DOHH2 (cell line): ENCODE results near the gene HERC4.

ENCODE experiments used
- CTCF ChIP-seq: fragments of 200-600 bp; sonication (generic); IDR thresholded peaks from one replicate; pipeline ENCODE4 v1.5.1; 2014; ENCODE audit warnings: antibody characterized with exemption, mild to moderate bottlenecking, low read depth, low read length; ENCODE audit not compliant: poor library complexity, severe bottlenecking
- EZH2phosphoT487 ChIP-seq: fragments of 200-600 bp; sonication (generic); IDR thresholded peaks from 2 replicates; pipeline ENCODE4 v1.6.1; 2017; ENCODE audit warnings: borderline replicate concordance, mild to moderate bottlenecking, antibody characterized with exemption, low read length, moderate library complexity, mixed read lengths

- TF ChIP-seq CTCF, result peak; percentile 35
- no peak for TF ChIP-seq EZH2phosphoT487
Measured at GRCh38 chr10:68082872-68083271, 7.8 kb upstream of the HERC4 start.
